Endothelial cell (in vitro differentiated cells): Measurements from ENCODE around the gene EXOG. TPM values are rescaled to one million over a fixed set of nuclear protein-coding genes. Genes with fewer than 3 reads are reported as not detected.

ENCODE experiments used
- DNase-seq: peaks from one replicate; pipeline ENCODE4 v3.0.0; 2021; ENCODE audit warnings: low spot score
- H3K27ac Mint-ChIP-seq: one replicate; pipeline ENCODE4 v1.8.0; 2021; ENCODE audit warnings: mixed read lengths, inconsistent platforms; ENCODE audit not compliant: unreplicated experiment
- H3K27me3 Mint-ChIP-seq: one replicate; pipeline ENCODE4 v1.8.0; 2021; ENCODE audit warnings: mild to moderate bottlenecking, moderate library complexity, mixed read lengths, inconsistent platforms; ENCODE audit not compliant: unreplicated experiment
- H3K36me3 Mint-ChIP-seq: one replicate; pipeline ENCODE4 v1.8.0; 2021; ENCODE audit warnings: mild to moderate bottlenecking, low read depth, mixed read lengths, inconsistent platforms; ENCODE audit not compliant: unreplicated experiment
- H3K4me1 Mint-ChIP-seq: one replicate; pipeline ENCODE4 v1.8.0; 2021; ENCODE audit warnings: mild to moderate bottlenecking, mixed read lengths, inconsistent platforms; ENCODE audit not compliant: unreplicated experiment
- H3K4me3 Mint-ChIP-seq: one replicate; pipeline ENCODE4 v1.8.0; 2021; ENCODE audit warnings: mild to moderate bottlenecking, mixed read lengths, inconsistent platforms; ENCODE audit not compliant: unreplicated experiment
- H3K9me3 Mint-ChIP-seq: one replicate; pipeline ENCODE4 v1.8.0; 2021; ENCODE audit warnings: mixed read lengths, inconsistent platforms; ENCODE audit not compliant: unreplicated experiment
- CTCF ChIP-seq: fragments of 200-600 bp; sonication (generic); IDR thresholded peaks from one replicate; pipeline ENCODE4 v1.5.0; 2021; ENCODE audit warnings: antibody characterized with exemption; ENCODE audit not compliant: unreplicated experiment
- total RNA-seq: library from RNA; stranded (reverse); fragmentation: NEBNext Ultra II Directional; extraction: Animal tissue kit (Norgen Biotek cat#: 25700); gene quantifications from one replicate; pipeline ENCODE4 v1.2.1, GENCODE V29; 2021; ENCODE audit not compliant: unreplicated experiment

EXOG gene
- total RNA-seq, 1 donor from 2014 or later: 18.3 TPM

- Mint-ChIP-seq H3K4me3 (no peak overlapping the region), H3K4me1 (peaks cover 4% of the 10 kb centered on the region), H3K36me3 (peaks cover 15% of the 10 kb centered on the region), H3K9me3 (peaks cover 9% of the 10 kb centered on the region), H3K27ac (no peak overlapping the region), H3K27me3 (peaks cover 4% of the 10 kb centered on the region)
- no peak for TF ChIP-seq CTCF
- DNase-seq: no peak
Observed at GRCh38 chr3:38473229-38473628, 22.9 kb upstream of the EXOG start.

GRCh38 chr3:38474928-38475605, 21.1 kb upstream of the EXOG start:
- Mint-ChIP-seq H3K27ac (no peak overlapping the region), H3K36me3 (peaks cover 13% of the 10 kb centered on the region), H3K4me1 (peaks cover 4% of the 10 kb centered on the region), H3K4me3 (no peak overlapping the region), H3K9me3 (no peaks in the 10 kb centered on the region), H3K27me3 (peaks cover 9% of the 10 kb centered on the region)
- no peak for TF ChIP-seq CTCF
- no peak for DNase-seq

GRCh38 chr3:38475716-38476115, 20.4 kb upstream of the EXOG start:
- Mint-ChIP-seq H3K36me3 (peaks cover 13% of the 10 kb centered on the region), H3K27ac (no peak overlapping the region), H3K4me1 (peaks cover 4% of the 10 kb centered on the region), H3K27me3 (peaks cover 9% of the 10 kb centered on the region), H3K4me3 (no peak overlapping the region), H3K9me3 (no peaks in the 10 kb centered on the region)
- TF ChIP-seq CTCF: no peak
- no peak for DNase-seq

GRCh38 chr3:38476157-38476756, 19.9 kb upstream of the EXOG start:
- H3K4me1 Mint-ChIP-seq: peaks cover 4% of the 10 kb centered on the region
- TF ChIP-seq CTCF: no peak
- no peaks in the 10 kb centered on the region for H3K9me3 Mint-ChIP-seq
- DNase-seq: no peak
- peaks cover 17% of the 10 kb centered on the region for H3K36me3 Mint-ChIP-seq
- no peak overlapping the region for H3K27ac Mint-ChIP-seq
- peaks cover 9% of the 10 kb centered on the region for H3K27me3 Mint-ChIP-seq
- H3K4me3 Mint-ChIP-seq: no peak overlapping the region
